ENCODE results near the gene IBA57.
"Not testable (repeated sequence)": the region's sequence is repeated elsewhere in the genome, so short reads cannot be mapped to it uniquely, and the experiment has no call there.

The IBA57 gene

GRCh38 chr1:228212415-228212965 is 46.9 kb downstream of the IBA57 start:
- DNase-seq (ENCODE audit: low read depth in 2 of 2) = no peak

DNA sequence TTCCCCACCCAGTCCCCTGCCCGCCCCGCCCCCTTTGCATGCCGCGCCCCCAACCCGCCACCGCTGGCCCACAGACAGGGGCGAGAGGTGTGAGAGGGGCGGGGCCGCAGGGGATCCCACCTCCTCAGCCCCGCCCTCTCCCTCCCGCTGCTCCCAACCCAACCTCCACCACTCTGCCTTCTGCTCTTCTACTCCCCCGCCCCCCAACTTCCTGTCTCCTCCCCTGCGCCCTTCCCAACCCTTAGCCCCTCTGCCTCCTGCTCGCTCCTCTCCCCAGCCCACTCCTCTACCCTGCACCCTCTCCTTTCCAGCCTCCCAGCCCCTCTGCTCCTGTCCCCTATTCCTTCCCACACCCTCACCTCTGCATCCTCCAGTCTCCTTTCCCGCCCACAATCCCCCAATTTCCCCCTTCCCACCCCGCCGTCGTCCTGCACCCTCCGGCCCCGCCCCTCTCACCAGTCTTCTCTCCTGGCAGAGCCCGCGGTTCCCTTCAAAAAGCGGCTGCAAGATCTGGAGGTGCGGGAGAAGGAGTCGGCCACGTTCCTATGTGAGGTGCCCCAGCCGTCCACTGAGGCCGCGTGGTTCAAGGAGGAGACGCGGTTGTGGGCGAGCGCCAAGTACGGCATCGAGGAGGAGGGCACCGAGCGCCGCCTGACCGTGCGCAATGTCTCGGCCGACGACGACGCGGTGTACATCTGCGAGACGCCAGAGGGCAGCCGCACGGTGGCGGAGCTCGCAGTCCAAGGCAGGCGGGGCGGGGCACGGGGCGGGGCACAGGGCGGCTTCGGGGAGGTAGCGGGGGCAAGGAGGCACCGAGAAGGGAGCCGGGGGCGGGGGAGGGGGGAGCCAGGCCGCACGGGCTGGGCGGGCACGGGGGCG is 47.6 kb downstream of the IBA57 start:
- peak; percentile 90 to 93 for DNase-seq (ENCODE audit: low read depth in 2 of 2)

- no peak for DNase-seq (ENCODE audit: low read depth in 2 of 2)
Observed at GRCh38 chr1:228213917-228214808, 48.6 kb downstream of the IBA57 start.

GRCh38 chr1:228214921-228215662 is 49.5 kb downstream of the IBA57 start:
- DNase-seq (ENCODE audit: low read depth in 2 of 2) = no peak

- DNase-seq (ENCODE audit: low read depth in 2 of 2) = no peak
Observed at GRCh38 chr1:228215663-228216116, 50.1 kb downstream of the IBA57 start.

GRCh38 chr1:228216371-228217320 is 51.0 kb downstream of the IBA57 start:
- no peak for DNase-seq (ENCODE audit: low read depth in 2 of 2)

GRCh38 chr1:228217551-228218344 is 52.1 kb downstream of the IBA57 start:
- no peak for DNase-seq (ENCODE audit: low read depth in 2 of 2)

GRCh38 chr1:228218513-228219244 is 53.1 kb downstream of the IBA57 start:
- no peak for DNase-seq (ENCODE audit: low read depth in 2 of 2)

DNA sequence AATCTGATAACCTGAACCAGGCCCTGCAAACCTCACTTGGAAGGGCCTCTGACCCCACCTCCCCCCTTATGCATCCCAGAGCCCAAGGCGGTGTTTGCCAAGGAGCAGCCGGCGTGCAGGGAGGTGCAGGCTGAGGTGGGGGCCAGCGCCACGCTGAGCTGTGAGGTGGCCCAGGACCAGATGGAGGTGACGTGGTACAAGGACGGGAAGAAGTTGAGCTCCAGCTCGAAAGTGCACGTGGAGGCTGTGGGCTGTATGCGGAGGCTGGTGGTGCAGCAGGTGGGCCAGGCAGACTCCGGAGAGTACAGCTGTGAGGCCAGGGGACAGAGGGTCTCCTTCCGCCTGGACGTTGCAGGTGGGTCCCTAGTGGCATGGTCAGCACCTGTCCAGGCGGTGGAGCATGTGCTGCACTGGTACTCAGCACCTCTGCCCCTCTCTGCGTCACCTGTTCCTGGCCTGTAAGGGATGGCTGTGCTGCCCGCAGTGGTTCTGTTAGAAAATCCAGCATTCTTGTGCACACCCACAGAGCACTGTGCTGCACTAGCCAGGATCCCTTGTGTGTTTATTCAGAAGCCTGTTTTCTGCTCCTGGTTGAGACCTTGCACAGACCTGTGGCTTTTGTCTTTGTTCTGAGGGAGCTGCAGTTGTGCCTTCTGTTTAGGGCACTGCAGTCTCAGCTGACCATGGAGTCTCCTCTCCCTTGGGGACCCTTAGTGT is 53.8 kb downstream of the IBA57 start:
- no peak for DNase-seq (ENCODE audit: low read depth in 2 of 2)

- no peak for DNase-seq (ENCODE audit: low read depth in 2 of 2)
Observed at GRCh38 chr1:228219962-228220780, 54.6 kb downstream of the IBA57 start.

DNA sequence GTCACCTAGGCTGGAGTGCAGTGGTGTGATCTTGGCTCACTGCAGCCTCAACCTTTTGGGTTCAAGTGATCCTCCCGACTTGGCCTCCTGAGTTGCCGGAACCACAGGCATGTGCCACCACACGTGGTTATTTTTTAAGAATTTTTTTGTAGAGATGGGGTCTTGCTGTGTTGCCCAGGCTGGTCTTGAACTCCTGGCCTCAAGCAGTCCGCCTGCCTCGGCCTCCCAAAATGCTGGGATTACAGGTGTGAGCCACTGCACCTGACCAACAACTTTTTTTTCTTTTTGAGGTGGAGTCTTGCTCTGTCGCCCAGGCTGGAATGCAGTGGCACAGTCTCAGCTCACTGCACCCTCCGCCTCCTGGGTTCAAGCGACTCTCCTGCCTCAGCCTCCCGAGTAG is 55.5 kb downstream of the IBA57 start:
- DNase-seq (ENCODE audit: low read depth in 2 of 2) = not testable (repeated sequence)

GRCh38 chr1:228222548-228222947 is 56.9 kb downstream of the IBA57 start:
- DNase-seq (ENCODE audit: low read depth in 2 of 2) = no peak

GRCh38 chr1:228224198-228225164 is 58.9 kb downstream of the IBA57 start:
- DNase-seq (ENCODE audit: low read depth in 2 of 2) = no peak

DNA sequence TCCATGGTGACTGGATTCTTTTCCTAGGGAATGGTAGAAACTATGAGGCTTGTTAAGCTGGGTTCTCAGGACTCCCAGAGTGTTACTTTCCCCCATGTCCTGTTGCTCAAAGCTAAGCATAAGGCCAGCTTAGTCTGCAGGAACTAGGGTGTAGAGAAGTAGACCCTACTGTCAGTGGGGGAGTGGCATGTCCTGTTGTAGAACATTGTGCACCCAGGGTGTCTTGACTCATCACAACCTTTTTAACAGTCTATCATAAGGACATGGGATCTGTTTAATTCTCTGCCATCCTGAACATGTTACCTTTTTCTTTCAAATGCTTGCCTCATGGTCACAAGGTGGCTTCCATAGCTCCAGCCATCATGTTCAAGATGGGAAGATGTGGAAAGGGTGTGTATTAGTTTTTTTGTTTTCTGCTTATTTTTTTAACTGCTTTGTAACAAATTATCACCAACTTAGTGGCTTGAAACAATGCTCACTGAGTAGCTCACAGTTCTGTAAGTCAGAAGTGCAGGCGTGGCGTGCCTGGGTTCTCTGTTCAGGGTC is 59.6 kb downstream of the IBA57 start:
- no peak for DNase-seq (ENCODE audit: low read depth in 2 of 2)

GRCh38 chr1:228225740-228226139 is 60.1 kb downstream of the IBA57 start:
- DNase-seq (ENCODE audit: low read depth in 2 of 2) = no peak

All from stimulated activated CD4-positive, alpha-beta T cell treated with anti-CD3 and anti-CD28 coated beads, Interleukin-1b, Interleukin-23, amount 100 ng/mL, for 4 hours (primary cell).